GM18907 (cell line): ENCODE results near the gene BASP1.
A peak's percentile ranks its signal among the peaks of the same experiment; 100 is the strongest.

ENCODE experiments used
- ATAC-seq: cut with Tn5 transposase; IDR thresholded peaks from one replicate; pipeline ENCODE4 v1.9.1; 2021; ENCODE audit warnings: mild to moderate bottlenecking, moderate library complexity; ENCODE audit not compliant: unreplicated experiment

The BASP1 gene

GRCh38 chr5:17221843-17222636 is 4.6 kb downstream of the BASP1 start:
- peak; percentile 22 for ATAC-seq

DNA sequence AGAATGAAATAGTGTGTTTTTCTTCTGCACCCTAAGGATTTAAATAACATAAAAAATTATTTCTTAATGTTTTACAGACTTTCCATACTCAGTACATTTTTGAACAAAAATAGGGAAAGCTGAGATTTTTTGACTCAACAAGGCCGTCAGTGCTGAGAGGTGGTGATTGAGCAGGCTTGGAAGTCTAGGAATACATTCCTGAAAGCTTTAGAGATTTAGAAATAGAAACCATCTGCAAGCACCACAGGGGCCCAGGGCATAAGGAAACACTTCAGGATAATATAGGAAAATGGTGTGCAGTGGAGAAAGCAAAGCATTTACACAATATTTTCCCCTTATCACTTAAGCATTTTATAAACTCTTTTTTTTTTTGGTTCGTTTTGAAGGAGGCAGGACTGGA is 5.2 kb downstream of the BASP1 start:
- ATAC-seq: no peak

- peak; percentile 39 for ATAC-seq
Measured at GRCh38 chr5:17223367-17224185, 6.1 kb downstream of the BASP1 start.

- ATAC-seq: peak; percentile 64
Measured at GRCh38 chr5:17224858-17225511, 7.6 kb downstream of the BASP1 start.

DNA sequence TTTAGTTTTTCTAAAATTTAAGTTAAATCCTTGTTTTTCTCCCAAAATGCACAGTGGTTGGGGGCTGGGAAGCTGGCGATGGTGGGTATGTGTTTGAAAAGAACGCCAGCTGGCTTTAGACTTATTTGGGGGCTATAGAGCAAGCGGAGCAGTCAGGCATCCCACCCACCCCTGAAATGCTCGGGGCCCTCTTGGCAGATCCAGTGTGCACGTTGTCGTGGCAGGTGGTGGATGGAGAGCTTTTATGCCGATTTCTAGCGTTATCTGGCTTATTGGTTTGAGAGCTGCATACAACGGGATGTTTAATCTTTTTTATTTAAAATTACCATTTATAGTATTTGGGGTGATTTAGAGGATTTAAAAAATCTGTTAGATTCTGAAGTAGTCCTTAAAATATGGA is 8.1 kb downstream of the BASP1 start:
- no peak for ATAC-seq

GRCh38 chr5:17227868-17228267 is 10.4 kb downstream of the BASP1 start:
- ATAC-seq: no peak

DNA sequence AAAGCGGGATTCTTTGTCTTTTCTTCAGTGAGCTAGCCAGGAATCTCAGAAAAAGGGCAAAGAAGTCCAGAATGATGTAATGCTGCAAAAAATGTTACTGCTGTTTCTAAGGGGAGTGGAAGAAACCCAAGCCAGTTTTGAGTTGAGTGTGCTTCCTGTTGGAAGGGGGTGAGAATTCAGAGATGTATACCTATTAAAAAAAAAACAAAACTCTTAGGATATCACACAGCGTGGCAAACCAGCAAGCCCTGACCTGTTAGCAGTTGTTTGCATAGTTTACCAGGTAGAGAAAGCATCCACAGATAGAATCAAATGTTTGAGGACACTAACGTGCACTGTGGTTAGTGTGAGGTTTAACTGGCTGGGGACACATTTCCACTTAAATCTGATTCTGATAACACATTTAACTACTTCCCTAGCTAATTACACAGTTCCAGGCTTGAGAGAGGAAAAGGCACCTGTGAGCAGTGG is 11.4 kb downstream of the BASP1 start:
- peak; percentile 77 for ATAC-seq

DNA sequence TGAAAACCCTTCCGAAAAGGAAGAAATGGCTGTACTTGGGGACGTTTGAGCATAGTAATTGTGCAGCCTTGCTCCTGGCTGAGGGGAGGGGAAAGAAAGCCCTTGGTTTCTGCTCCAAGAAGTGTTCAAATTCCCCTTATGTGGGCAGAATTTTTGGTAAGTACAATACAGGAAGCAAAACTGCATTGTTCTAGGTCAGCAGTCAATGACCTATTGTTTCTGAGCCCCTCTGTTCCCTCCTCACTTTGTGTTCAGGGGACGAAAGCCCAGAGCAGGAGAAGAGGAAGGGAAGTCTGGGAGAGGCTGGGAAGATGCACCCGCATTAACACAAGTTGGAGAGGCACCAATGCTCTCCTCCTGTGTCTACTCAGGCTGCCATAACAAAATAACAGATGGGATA is 11.9 kb downstream of the BASP1 start:
- ATAC-seq: peak; percentile 53

GRCh38 chr5:17230191-17230590 is 12.8 kb downstream of the BASP1 start:
- ATAC-seq: no peak

DNA sequence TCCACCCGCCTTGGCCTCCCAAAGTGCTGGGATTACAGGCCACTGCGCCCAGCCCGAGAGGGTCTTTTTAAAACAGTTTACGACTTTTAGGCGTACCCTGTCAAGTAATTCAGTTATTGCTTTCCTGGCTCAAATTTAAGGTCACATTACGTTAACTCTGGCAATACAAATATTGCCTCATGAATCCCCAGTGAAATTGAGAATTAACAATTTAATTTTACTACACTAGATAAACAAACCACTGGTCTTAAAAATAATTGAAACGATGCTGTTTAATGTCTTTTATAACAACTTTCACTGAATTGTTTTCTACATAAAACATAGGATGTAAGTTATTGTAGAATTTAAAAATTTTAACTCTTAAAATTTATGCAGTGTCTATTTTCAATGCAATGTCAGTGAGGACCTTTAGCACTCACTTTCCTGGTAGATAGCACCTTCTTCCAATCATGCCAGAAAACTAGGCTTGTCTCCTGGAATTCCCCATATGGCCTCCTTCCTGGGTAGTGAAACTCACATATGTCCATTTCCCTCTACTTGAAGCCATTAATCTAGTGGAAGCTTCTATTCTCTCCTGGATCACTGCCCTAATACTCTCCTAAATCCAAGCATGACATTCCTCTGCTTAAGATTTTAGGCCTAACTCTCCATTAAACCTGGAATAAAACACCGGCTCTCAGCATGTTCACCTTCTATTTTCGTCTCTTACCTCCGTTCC is 13.5 kb downstream of the BASP1 start:
- no peak for ATAC-seq

- no peak for ATAC-seq
Measured at GRCh38 chr5:17232405-17232804, 15.0 kb downstream of the BASP1 start.

DNA sequence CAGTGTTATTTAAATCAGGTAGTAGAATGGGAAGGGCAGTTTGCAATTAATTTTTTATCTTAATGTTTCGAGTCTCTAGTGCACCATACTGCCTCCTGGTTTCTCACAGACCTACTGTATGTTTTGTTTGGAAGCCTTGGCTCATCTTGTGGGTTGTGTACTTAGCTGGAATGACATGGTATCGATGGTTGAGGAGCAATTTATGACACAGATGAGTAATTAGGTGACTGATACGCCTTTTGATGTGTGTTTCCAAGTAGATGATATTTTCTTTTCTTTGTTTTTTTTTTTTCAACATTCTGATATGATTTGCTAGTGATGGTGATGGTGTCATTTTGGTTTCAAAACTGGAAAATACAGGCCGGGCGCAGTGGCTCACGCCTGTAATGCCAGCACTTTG is 16.1 kb downstream of the BASP1 start:
- no peak for ATAC-seq

- no peak for ATAC-seq
Measured at GRCh38 chr5:17234374-17234773, 16.9 kb downstream of the BASP1 start.

DNA sequence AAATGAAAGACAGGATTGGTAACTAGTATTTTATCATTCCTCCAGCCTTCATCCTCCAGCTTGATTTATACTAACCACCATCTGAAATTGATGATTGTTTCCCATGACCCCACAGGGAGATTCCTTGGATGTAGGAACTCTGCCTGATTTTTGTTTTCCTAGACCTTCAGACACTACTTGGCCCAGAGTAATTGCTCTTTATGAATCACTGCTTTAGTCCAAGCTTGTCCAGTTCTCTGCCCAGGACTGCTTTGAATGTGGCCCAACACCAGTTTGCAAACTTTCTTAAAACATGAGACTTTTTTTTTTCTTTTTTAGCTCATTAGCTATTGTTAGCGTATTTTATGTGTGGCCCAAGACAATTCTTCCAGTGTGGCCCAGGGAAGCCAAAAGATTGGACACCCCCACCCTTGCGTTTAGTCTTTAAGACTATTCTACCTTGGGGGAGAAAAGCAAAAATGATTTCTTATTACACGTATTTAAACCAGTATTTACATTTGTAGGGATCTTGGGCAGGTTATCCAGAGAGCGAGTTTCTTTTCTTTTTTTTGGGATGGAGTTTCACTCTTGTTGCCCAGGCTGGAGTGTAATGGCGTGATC is 18.4 kb downstream of the BASP1 start:
- no peak for ATAC-seq

GRCh38 chr5:17238521-17239041 is 21.1 kb downstream of the BASP1 start:
- no peak for ATAC-seq

- no peak for ATAC-seq
Measured at GRCh38 chr5:17239953-17240352, 22.5 kb downstream of the BASP1 start.

DNA sequence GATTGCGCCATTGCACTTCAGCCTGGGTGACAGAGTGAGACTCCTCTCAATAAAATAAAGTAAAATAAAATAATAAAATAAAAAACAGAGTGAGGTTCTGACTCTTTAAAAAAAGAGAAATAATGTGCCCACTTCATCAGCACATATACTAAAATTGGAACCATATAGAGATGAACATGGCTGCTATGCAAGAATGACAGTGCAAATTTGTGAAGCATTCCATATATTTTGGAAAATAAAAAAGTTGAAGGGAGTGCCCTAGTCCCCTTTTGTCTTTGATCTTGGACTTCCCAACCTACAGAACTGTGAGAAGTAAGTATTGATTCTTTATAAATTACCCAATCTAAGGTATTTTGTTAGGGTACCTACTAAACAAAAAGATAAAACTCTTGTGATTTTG is 23.1 kb downstream of the BASP1 start:
- no peak for ATAC-seq

- ATAC-seq: no peak
Measured at GRCh38 chr5:17241635-17242034, 24.2 kb downstream of the BASP1 start.

- ATAC-seq: no peak
Measured at GRCh38 chr5:17243287-17244063, 26.0 kb downstream of the BASP1 start.
